HL-60/S4 treated with retinoic acid at 250 ng/mL for 4 days and 3 days (cell line): Measurements from ENCODE around the gene KIAA1614.

Source experiments
- in situ Hi-C: fragments of 300-500 bp; cut with MboI; formaldehyde crosslinking; loops from 2 replicates; pipeline ENCODE4 v1.7.0; 2022; ENCODE audit warnings: low sequenced_read_pairs

KIAA1614 gene

GRCh38 chr1:180912801-180913565 lies at the start of gene KIAA1614:
Gene KIAA1614 (plus strand): TSS chr1:180912897. CDS start chr1:180913244, 347 bp downstream.
- in situ Hi-C loops = no loop called here

- in situ Hi-C loops = no loop called here
These were observed 49.4 kb upstream of the KIAA1614 start for GRCh38 chr1:180863158-180863775.

- in situ Hi-C loops = loop anchor here (10.0 kb wide), 1 partner anchor 263 kb away; no protein-coding TSS in a partner anchor
These were observed 30.7 kb upstream of the KIAA1614 start for GRCh38 chr1:180881806-180882509.

GRCh38 chr1:180884588-180885300 lies 28.0 kb upstream of the KIAA1614 start:
- in situ Hi-C loops = loop anchor here (10.0 kb wide), 1 partner anchor 260 kb away; no protein-coding TSS in a partner anchor

- in situ Hi-C loops = loop anchor here (10.0 kb wide), 1 partner anchor 258 kb away; no protein-coding TSS in a partner anchor
These were observed 26.4 kb upstream of the KIAA1614 start for GRCh38 chr1:180886338-180886737.

GRCh38 chr1:180887841-180888240 lies 24.9 kb upstream of the KIAA1614 start:
- in situ Hi-C loops = loop anchor here (10.0 kb wide), 1 partner anchor 257 kb away; no protein-coding TSS in a partner anchor

GRCh38 chr1:180888870-180889269 lies 23.8 kb upstream of the KIAA1614 start:
- in situ Hi-C loops = loop anchor here (10.0 kb wide), 1 partner anchor 256 kb away; no protein-coding TSS in a partner anchor

GRCh38 chr1:180889325-180889724 lies 23.4 kb upstream of the KIAA1614 start:
- in situ Hi-C loops = loop anchor here (10.0 kb wide), 1 partner anchor 255 kb away; no protein-coding TSS in a partner anchor

GRCh38 chr1:180892272-180892671 lies 20.4 kb upstream of the KIAA1614 start:
- in situ Hi-C loops = no loop called here

- in situ Hi-C loops = no loop called here
These were observed 20.0 kb upstream of the KIAA1614 start for GRCh38 chr1:180892675-180893074.

GRCh38 chr1:180893614-180894013 lies 19.1 kb upstream of the KIAA1614 start:
- in situ Hi-C loops = no loop called here

- in situ Hi-C loops = no loop called here
These were observed 16.5 kb upstream of the KIAA1614 start for GRCh38 chr1:180896161-180896560.

- in situ Hi-C loops = no loop called here
These were observed 14.1 kb upstream of the KIAA1614 start for GRCh38 chr1:180898441-180899219.

GRCh38 chr1:180899262-180899661 lies 13.4 kb upstream of the KIAA1614 start:
- in situ Hi-C loops = no loop called here

GRCh38 chr1:180901076-180901990 lies 11.4 kb upstream of the KIAA1614 start:
- in situ Hi-C loops = no loop called here

- in situ Hi-C loops = no loop called here
These were observed 10.2 kb upstream of the KIAA1614 start for GRCh38 chr1:180902541-180902940.

GRCh38 chr1:180905927-180906326 lies 6.8 kb upstream of the KIAA1614 start:
- in situ Hi-C loops = no loop called here

GRCh38 chr1:180906511-180906910 lies 6.2 kb upstream of the KIAA1614 start:
- in situ Hi-C loops = no loop called here
